ENCODE data around the gene CHKB. TPM values are rescaled to one million over a fixed set of nuclear protein-coding genes. Genes with fewer than 3 reads are reported as not detected.

Gene CHKB
- total and polyA plus RNA-seq, 10 of the 15 experiments (the other 5 are each of a cell fraction or from before 2014, with no cell fraction given), result 10.0 to 93.9 (median 57.0) TPM

- DNase-seq (ENCODE audit: low read depth, low spot score), result no peak
- Histone ChIP-seq H3K27ac (ENCODE audit: control insufficient read depth, insufficient read depth) (no peak overlapping the region), H3K9ac (ENCODE audit: control insufficient read depth, insufficient read depth, low read length) (no peak overlapping the region), H3K4me2 (ENCODE audit: control insufficient read depth, insufficient read depth) (no peak overlapping the region), H3K79me2 (ENCODE audit: control insufficient read depth, insufficient read depth, low read length) (peaks cover 11% of the 10 kb centered on the region), H3K4me1 (ENCODE audit: control insufficient read depth, insufficient read depth, low read length) (peaks cover 29% of the 10 kb centered on the region), H3K27me3 (replicated peaks in 1 of 2; ENCODE audit: control insufficient read depth in 2 of 2, insufficient read depth in 2 of 2, low read length in 1 of 2) (no peaks in the 10 kb centered on the region), H3K36me3 (ENCODE audit: control insufficient read depth in 2 of 2, insufficient read depth in 2 of 2, low read length in 1 of 2) (no peaks in the 10 kb centered on the region; a peak in 2 of 4 replicates), H3K4me3 (no peak overlapping the region), H2AFZ (ENCODE audit: control insufficient read depth, low read depth, low read length) (no peak overlapping the region), H4K20me1 (ENCODE audit: control insufficient read depth, insufficient read depth) (no peaks in the 10 kb centered on the region), H3K9me3 (replicated peaks; ENCODE audit: control insufficient read depth, insufficient read depth, low read length) (no peaks in the 10 kb centered on the region)
- ChIA-PET RAD21 (ENCODE audit: unreplicated experiment) (no interaction called here), POLR2A (no interaction called here), CTCF (no interaction called here), SMC1A (ENCODE audit: uncharacterized antibody, unreplicated experiment) (no interaction called here)
- 78% methylated on average over 13 of the region's 14 CpGs for WGBS (ENCODE audit: insufficient coverage, insufficient replicate concordance, low lambda C conversion rate, missing lambda C conversion rate)
- in situ Hi-C loops (cut with MboI), result no loop called here
- BruUV-seq (replicated peaks), result no TSS peak
- TF ChIP-seq SPI1 (IDR thresholded peaks at IDR 0.05; ENCODE audit: borderline replicate concordance, insufficient read depth, low read depth, low read length) (no peak), CUX1 (IDR thresholded peaks at IDR 0.05; ENCODE audit: insufficient replicate concordance, low read depth, low read length) (no peak), ASH2L (IDR thresholded peaks at IDR 0.05; ENCODE audit: borderline replicate concordance, low read depth) (no peak), RELB (IDR thresholded peaks at IDR 0.05; ENCODE audit: low read depth) (no peak), ATF7 (IDR thresholded peaks at IDR 0.05; ENCODE audit: low read depth) (no peak), PAX5 (IDR thresholded peaks at IDR 0.05; ENCODE audit: borderline replicate concordance, low read depth, low read length) (no peak), RB1 (IDR thresholded peaks at IDR 0.05; ENCODE audit: borderline replicate concordance) (no peak), KAT2A (conservative IDR thresholded peaks at IDR 0.05; ENCODE audit: control insufficient read depth, low read depth, low read length) (no peak)
- no peak for FAIRE-seq
- intact Hi-C loops (cut with micrococcal nuclease; ENCODE audit: unreplicated experiment), result no loop called here
- ATAC-seq, result no peak
These were observed 42.5 kb upstream of the CHKB start for GRCh38 chr22:50625131-50625567.

Measured in GM12878 (cell line).